Endometrial microvascular endothelial cells (primary cell): ENCODE results near the gene SLC1A5. TPM values are rescaled to one million over a fixed set of nuclear protein-coding genes. Genes with fewer than 3 reads are reported as not detected.
"Not testable (repeated sequence)": the region's sequence is repeated elsewhere in the genome, so short reads cannot be mapped to it uniquely, and the experiment has no call there.

Source experiments
- in situ Hi-C: cut with HindIII; loops from 2 replicates; pipeline ENCODE4 v1.10.0; 2017; ENCODE audit warnings: low sequenced_read_pairs, low pct_unique_long_range_greater_than_20kb; ENCODE audit errors: inconsistent ontology term
- total RNA-seq: library from RNA; depleted of rRNA; stranded (reverse); fragments of >200 nt; gene quantifications from one replicate; pipeline ENCODE4 v1.2.3, GENCODE V29; 2015; ENCODE audit errors: inconsistent ontology term

Gene SLC1A5
- total RNA-seq, 1 donor from 2014 or later = 138 TPM

GRCh38 chr19:46776927-46777911, 11.2 kb downstream of the SLC1A5 start:
- in situ Hi-C loops = no loop called here

GRCh38 chr19:46775642-46776258, 12.6 kb downstream of the SLC1A5 start:
- in situ Hi-C loops = no loop called here

- in situ Hi-C loops = no loop called here
Measured at GRCh38 chr19:46773018-46773399, 15.4 kb downstream of the SLC1A5 start.

- in situ Hi-C loops = no loop called here
Measured at GRCh38 chr19:46772170-46773017, 16.0 kb downstream of the SLC1A5 start.

GRCh38 chr19:46768746-46769145, 19.6 kb downstream of the SLC1A5 start:
- in situ Hi-C loops = not testable (repeated sequence)

- in situ Hi-C loops = no loop called here
Measured at GRCh38 chr19:46766569-46767317, 21.7 kb downstream of the SLC1A5 start.

GRCh38 chr19:46764817-46765291, 23.5 kb downstream of the SLC1A5 start:
- in situ Hi-C loops = no loop called here

GRCh38 chr19:46762245-46762890, 26.0 kb downstream of the SLC1A5 start:
- in situ Hi-C loops = no loop called here

- in situ Hi-C loops = no loop called here
Measured at GRCh38 chr19:46761418-46761831, 27.0 kb downstream of the SLC1A5 start.

GRCh38 chr19:46760897-46761296, 27.5 kb downstream of the SLC1A5 start:
- in situ Hi-C loops = not testable (repeated sequence)

- in situ Hi-C loops = no loop called here
Measured at GRCh38 chr19:46760363-46760762, 28.0 kb downstream of the SLC1A5 start.

- in situ Hi-C loops = no loop called here
Measured at GRCh38 chr19:46759817-46760333, 28.5 kb downstream of the SLC1A5 start.

- in situ Hi-C loops = no loop called here
Measured at GRCh38 chr19:46759206-46759605, 29.2 kb downstream of the SLC1A5 start.

GRCh38 chr19:46756544-46756888, 31.9 kb downstream of the SLC1A5 start:
- in situ Hi-C loops = no loop called here

GRCh38 chr19:46755853-46756543, 32.4 kb downstream of the SLC1A5 start:
- in situ Hi-C loops = no loop called here

- in situ Hi-C loops = no loop called here
Measured at GRCh38 chr19:46755077-46755852, 33.1 kb downstream of the SLC1A5 start.
